ENCODE measurements around the gene RNF111. TPM values are rescaled to one million over a fixed set of nuclear protein-coding genes. Genes with fewer than 3 reads are reported as not detected.
A peak's percentile ranks its signal among the peaks of the same experiment; 100 is the strongest.

The RNF111 gene
- total and polyA plus RNA-seq, 5 donors from 2014 or later: 17.2 to 58.2 (median 19.8) TPM

- H3K27me3 Mint-ChIP-seq: no peaks in the 10 kb centered on the region
- H3K4me3 Mint-ChIP-seq: peak overlapping the region; percentile 89 to 99 (median 94)
- H3K4me1 ChIP-seq (ENCODE audit: control insufficient read depth, insufficient read depth, low read length, poor library complexity, severe bottlenecking): peaks cover 8% of the 10 kb centered on the region
- no peaks in the 10 kb centered on the region for H3K27me3 ChIP-seq (ENCODE audit: control insufficient read depth, insufficient read depth, low read length)
- peak overlapping the region; percentile 94 to 99 (median 97) for H3K27ac Mint-ChIP-seq
- ATAC-seq (ENCODE audit: low read depth in 2 of 2): no peak
- peak overlapping the region; percentile 88 for H3K27ac ChIP-seq (ENCODE audit: insufficient read depth, low read length, poor library complexity, severe bottlenecking)
- H3K9me3 Mint-ChIP-seq: no peaks in the 10 kb centered on the region
- peak overlapping the region; percentile 85 for H3K4me3 ChIP-seq (ENCODE audit: low read depth, low read length)
- peaks cover 7 to 27% (median 17%) of the 10 kb centered on the region in 4 donors for H3K4me1 Mint-ChIP-seq
- H3K36me3 Mint-ChIP-seq: no peaks in the 10 kb centered on the region
- no peaks in the 10 kb centered on the region for H3K36me3 ChIP-seq (ENCODE audit: control insufficient read depth, insufficient read depth, low read length)
- no peak for DNase-seq
- H3K9me3 ChIP-seq (ENCODE audit: control insufficient read depth in 2 of 2, low read length in 2 of 2): no peaks in the 10 kb centered on the region
Measured at GRCh38 chr15:59104602-59104911, 117.1 kb downstream of the RNF111 start.

GRCh38 chr15:59104912-59105732 lies 117.7 kb downstream of the RNF111 start, which contains the start of gene CCNB2:
Gene CCNB2 (plus strand): TSS chr15:59105146. CDS start chr15:59105269, 123 bp downstream.
- Mint-ChIP-seq H3K4me3 (peak within 1 kb of the TSS; percentile 89 to 99 (median 94)), H3K27ac (peak within 1 kb of the TSS; percentile 94 to 99 (median 97)), H3K27me3 (no peaks in the 10 kb centered on the region), H3K4me1 (peaks cover 7 to 28% (median 15%) of the 10 kb centered on the region in 4 donors), H3K36me3 (no peaks in the 10 kb centered on the region), H3K9me3 (no peaks in the 10 kb centered on the region)
- H3K27ac ChIP-seq (ENCODE audit: insufficient read depth, low read length, poor library complexity, severe bottlenecking): peak within 1 kb of the TSS; percentile 88
- H3K9me3 ChIP-seq (ENCODE audit: control insufficient read depth in 2 of 2, low read length in 2 of 2): no peaks in the 10 kb centered on the region
- peak; percentile 82 to 97 (median 89) for DNase-seq
- ATAC-seq (ENCODE audit: low read depth in 2 of 2): peak; percentile 100
- H3K27me3 ChIP-seq (ENCODE audit: control insufficient read depth, insufficient read depth, low read length): no peaks in the 10 kb centered on the region
- H3K4me1 ChIP-seq (ENCODE audit: control insufficient read depth, insufficient read depth, low read length, poor library complexity, severe bottlenecking): peaks cover 8% of the 10 kb centered on the region
- H3K36me3 ChIP-seq (ENCODE audit: control insufficient read depth, insufficient read depth, low read length): no peaks in the 10 kb centered on the region
- H3K4me3 ChIP-seq (ENCODE audit: low read depth, low read length): peak within 1 kb of the TSS; percentile 85

- Mint-ChIP-seq H3K4me1 (peaks cover 7 to 36% (median 14%) of the 10 kb centered on the region in 4 donors), H3K27me3 (no peaks in the 10 kb centered on the region), H3K4me3 (peak overlapping the region; percentile 89 to 99 (median 94)), H3K27ac (peak overlapping the region in 2 of 3 donors; percentile 32 to 94), H3K36me3 (no peaks in the 10 kb centered on the region), H3K9me3 (no peaks in the 10 kb centered on the region)
- Histone ChIP-seq H3K9me3 (ENCODE audit: control insufficient read depth in 2 of 2, low read length in 2 of 2) (no peaks in the 10 kb centered on the region), H3K4me1 (ENCODE audit: control insufficient read depth, insufficient read depth, low read length, poor library complexity, severe bottlenecking) (peaks cover 8% of the 10 kb centered on the region), H3K36me3 (ENCODE audit: control insufficient read depth, insufficient read depth, low read length) (no peaks in the 10 kb centered on the region), H3K27ac (ENCODE audit: insufficient read depth, low read length, poor library complexity, severe bottlenecking) (no peak overlapping the region), H3K27me3 (ENCODE audit: control insufficient read depth, insufficient read depth, low read length) (no peaks in the 10 kb centered on the region), H3K4me3 (ENCODE audit: low read depth, low read length) (peak overlapping the region; percentile 85)
- DNase-seq (no peak), ATAC-seq (ENCODE audit: low read depth in 2 of 2) (no peak)
Measured at GRCh38 chr15:59105854-59106253, 118.4 kb downstream of the RNF111 start.

- Histone ChIP-seq H3K27ac (ENCODE audit: insufficient read depth, low read length, poor library complexity, severe bottlenecking) (no peak overlapping the region), H3K9me3 (ENCODE audit: control insufficient read depth in 2 of 2, low read length in 2 of 2) (no peaks in the 10 kb centered on the region), H3K27me3 (ENCODE audit: control insufficient read depth, insufficient read depth, low read length) (no peaks in the 10 kb centered on the region), H3K4me3 (ENCODE audit: low read depth, low read length) (no peak overlapping the region), H3K36me3 (ENCODE audit: control insufficient read depth, insufficient read depth, low read length) (no peaks in the 10 kb centered on the region), H3K4me1 (ENCODE audit: control insufficient read depth, insufficient read depth, low read length, poor library complexity, severe bottlenecking) (no peaks in the 10 kb centered on the region)
- peaks cover 0 to 31% (median 2%) of the 10 kb centered on the region in 4 donors for H3K4me1 Mint-ChIP-seq
- H3K36me3 Mint-ChIP-seq: no peaks in the 10 kb centered on the region
- no peak for DNase-seq
- no peak overlapping the region for H3K27ac Mint-ChIP-seq
- H3K27me3 Mint-ChIP-seq: no peaks in the 10 kb centered on the region
- H3K4me3 Mint-ChIP-seq: no peak overlapping the region
- no peak for ATAC-seq (ENCODE audit: low read depth in 2 of 2)
- H3K9me3 Mint-ChIP-seq: no peaks in the 10 kb centered on the region
Measured at GRCh38 chr15:59111251-59111650, 123.8 kb downstream of the RNF111 start.

GRCh38 chr15:59115047-59115446 lies 127.6 kb downstream of the RNF111 start:
- H3K27ac ChIP-seq (ENCODE audit: insufficient read depth, low read length, poor library complexity, severe bottlenecking): no peak overlapping the region
- peaks cover 0 to 20% (median 2%) of the 10 kb centered on the region in 4 donors for H3K4me1 Mint-ChIP-seq
- H3K27me3 ChIP-seq (ENCODE audit: control insufficient read depth, insufficient read depth, low read length): no peaks in the 10 kb centered on the region
- no peaks in the 10 kb centered on the region for H3K27me3 Mint-ChIP-seq
- no peak overlapping the region for H3K4me3 ChIP-seq (ENCODE audit: low read depth, low read length)
- no peaks in the 10 kb centered on the region for H3K4me1 ChIP-seq (ENCODE audit: control insufficient read depth, insufficient read depth, low read length, poor library complexity, severe bottlenecking)
- DNase-seq (no peak), ATAC-seq (ENCODE audit: low read depth in 2 of 2) (no peak)
- peaks cover 4% of the 10 kb centered on the region for H3K36me3 ChIP-seq (ENCODE audit: control insufficient read depth, insufficient read depth, low read length)
- no peak overlapping the region for H3K27ac Mint-ChIP-seq
- H3K36me3 Mint-ChIP-seq: no peaks in the 10 kb centered on the region
- H3K9me3 Mint-ChIP-seq: no peaks in the 10 kb centered on the region
- no peak overlapping the region for H3K4me3 Mint-ChIP-seq
- no peaks in the 10 kb centered on the region for H3K9me3 ChIP-seq (ENCODE audit: control insufficient read depth in 2 of 2, low read length in 2 of 2)

GRCh38 chr15:59116141-59116540 lies 128.7 kb downstream of the RNF111 start:
- Mint-ChIP-seq H3K4me3 (no peak overlapping the region), H3K27me3 (no peaks in the 10 kb centered on the region), H3K27ac (no peak overlapping the region), H3K4me1 (peaks cover 0 to 14% (median under 1%) of the 10 kb centered on the region in 4 donors), H3K9me3 (no peaks in the 10 kb centered on the region), H3K36me3 (no peaks in the 10 kb centered on the region)
- Histone ChIP-seq H3K36me3 (ENCODE audit: control insufficient read depth, insufficient read depth, low read length) (peaks cover 4% of the 10 kb centered on the region), H3K4me3 (ENCODE audit: low read depth, low read length) (no peak overlapping the region), H3K27ac (ENCODE audit: insufficient read depth, low read length, poor library complexity, severe bottlenecking) (no peak overlapping the region), H3K4me1 (ENCODE audit: control insufficient read depth, insufficient read depth, low read length, poor library complexity, severe bottlenecking) (no peaks in the 10 kb centered on the region), H3K9me3 (ENCODE audit: control insufficient read depth in 2 of 2, low read length in 2 of 2) (no peaks in the 10 kb centered on the region), H3K27me3 (ENCODE audit: control insufficient read depth, insufficient read depth, low read length) (no peaks in the 10 kb centered on the region)
- DNase-seq (no peak), ATAC-seq (ENCODE audit: low read depth in 2 of 2) (no peak)

- Mint-ChIP-seq H3K27ac (peak overlapping the region in 1 of 3 donors; percentile 0), H3K9me3 (no peaks in the 10 kb centered on the region), H3K4me3 (no peak overlapping the region), H3K4me1 (peaks cover 0 to 10% (median 2%) of the 10 kb centered on the region in 4 donors), H3K27me3 (no peaks in the 10 kb centered on the region), H3K36me3 (no peaks in the 10 kb centered on the region)
- Histone ChIP-seq H3K27ac (ENCODE audit: insufficient read depth, low read length, poor library complexity, severe bottlenecking) (no peak overlapping the region), H3K4me1 (ENCODE audit: control insufficient read depth, insufficient read depth, low read length, poor library complexity, severe bottlenecking) (no peaks in the 10 kb centered on the region), H3K9me3 (ENCODE audit: control insufficient read depth in 2 of 2, low read length in 2 of 2) (no peaks in the 10 kb centered on the region), H3K36me3 (ENCODE audit: control insufficient read depth, insufficient read depth, low read length) (peaks cover 4% of the 10 kb centered on the region), H3K27me3 (ENCODE audit: control insufficient read depth, insufficient read depth, low read length) (no peaks in the 10 kb centered on the region), H3K4me3 (ENCODE audit: low read depth, low read length) (no peak overlapping the region)
- no peak for ATAC-seq (ENCODE audit: low read depth in 2 of 2)
- DNase-seq: no peak
Measured at GRCh38 chr15:59116771-59117170, 129.3 kb downstream of the RNF111 start.

- peak overlapping the region in 1 of 3 donors; percentile 6 for H3K27ac Mint-ChIP-seq
- H3K4me1 Mint-ChIP-seq: peaks cover 0 to 8% (median 3%) of the 10 kb centered on the region in 4 donors
- H3K9me3 Mint-ChIP-seq: no peaks in the 10 kb centered on the region
- Histone ChIP-seq H3K27me3 (ENCODE audit: control insufficient read depth, insufficient read depth, low read length) (no peaks in the 10 kb centered on the region), H3K9me3 (ENCODE audit: control insufficient read depth in 2 of 2, low read length in 2 of 2) (no peaks in the 10 kb centered on the region), H3K36me3 (ENCODE audit: control insufficient read depth, insufficient read depth, low read length) (peaks cover 4% of the 10 kb centered on the region), H3K27ac (ENCODE audit: insufficient read depth, low read length, poor library complexity, severe bottlenecking) (no peak overlapping the region), H3K4me1 (ENCODE audit: control insufficient read depth, insufficient read depth, low read length, poor library complexity, severe bottlenecking) (no peaks in the 10 kb centered on the region), H3K4me3 (ENCODE audit: low read depth, low read length) (no peak overlapping the region)
- ATAC-seq (ENCODE audit: low read depth in 2 of 2) (no peak), DNase-seq (no peak)
- no peak overlapping the region for H3K4me3 Mint-ChIP-seq
- H3K36me3 Mint-ChIP-seq: no peaks in the 10 kb centered on the region
- no peaks in the 10 kb centered on the region for H3K27me3 Mint-ChIP-seq
Measured at GRCh38 chr15:59119625-59120024, 132.2 kb downstream of the RNF111 start.

All from CD4-positive, CD25-positive, alpha-beta regulatory T cell (primary cell).